Endothelial cell of umbilical vein (primary cell): ENCODE data around the gene STAB1. TPM values are rescaled to one million over a fixed set of nuclear protein-coding genes. Genes with fewer than 3 reads are reported as not detected.

Experiments used
- BruUV-seq: library from RNA; stranded (reverse); fragments of 400-500 nt; replicated peaks from 2 replicates; lab custom pipeline; 2021; lab: Mats Ljungman, UMichigan
- CTCF ChIA-PET: fragments of 300-600, 350-600 bp; sonication (Branson Sonifier 250); formaldehyde crosslinking; loops from one replicate; lab custom pipeline; 2021; ENCODE audit warnings: antibody characterized with exemption, inconsistent platforms; lab: Charles Lee
- POLR2A ChIA-PET: fragments of 300-600, 350-600 bp; sonication (Branson Sonifier 250); formaldehyde crosslinking; loops from one replicate; lab custom pipeline; 2021; ENCODE audit warnings: antibody characterized with exemption, inconsistent platforms; lab: Charles Lee
- DNase-seq: peaks from one replicate; pipeline ENCODE4 v3.0.0-alpha.2; 2011; ENCODE audit warnings: low read depth, low spot score
- FAIRE-seq: peaks from 2 replicates; lab custom pipeline; 2011; peaks lifted over from hg19 to GRCh38; lab: Jason Lieb, UNC
- H2AFZ ChIP-seq: 2 replicates; pipeline ENCODE4 v1.6.0; 2012; ENCODE audit warnings: low read depth, low read length, control low read depth, inconsistent platforms
- H3K27ac ChIP-seq: 2 replicates; pipeline ENCODE4 v1.5.1; 2011; ENCODE audit warnings: low read depth, mild to moderate bottlenecking, control low read depth, low read length, moderate library complexity; ENCODE audit not compliant: insufficient read depth
- H3K27me3 ChIP-seq, 2 experiments: 2 replicates each; pipeline versions ENCODE4 v1.6.0 to v1.6.1; 2011; ENCODE audit warnings: low read length in 2 of 2, mixed read lengths in 1 of 2; ENCODE audit not compliant: control insufficient read depth in 2 of 2, insufficient read depth in 2 of 2
- H3K36me3 ChIP-seq, 2 experiments: 2 replicates in 1 of 2; 3 replicates in 1 of 2; pipeline ENCODE4 v1.5.1; 2011; ENCODE audit warnings: low read length in 2 of 2, mild to moderate bottlenecking in 1 of 2, moderate library complexity in 1 of 2; ENCODE audit not compliant: control insufficient read depth in 2 of 2, insufficient read depth in 2 of 2; ENCODE audit errors: extremely low read depth in 1 of 2
- H3K4me1 ChIP-seq: 3 replicates; pipeline ENCODE4 v1.5.1; 2011; ENCODE audit warnings: mild to moderate bottlenecking, low read length; ENCODE audit not compliant: control insufficient read depth, insufficient read depth; ENCODE audit errors: extremely low read depth
- H3K4me2 ChIP-seq: 2 replicates; pipeline ENCODE4 v1.6.1; 2011; ENCODE audit warnings: low read length, control low read depth, mixed read lengths; ENCODE audit not compliant: insufficient read depth
- H3K4me3 ChIP-seq, 3 experiments: fragments of 200-600 bp in 1 of 3; sonication (generic), shearing (Covaris generic) in 1 of 3; replicated peaks in 1 of 3; 2 replicates each; pipeline ENCODE4 v1.5.1; 2011 to 2016; ENCODE audit warnings: control low read depth in 3 of 3, low read length in 3 of 3, mild to moderate bottlenecking in 2 of 3, inconsistent platforms in 1 of 3, low read depth in 1 of 3, moderate library complexity in 1 of 3; ENCODE audit not compliant: insufficient read depth in 1 of 3
- H3K79me2 ChIP-seq: 2 replicates; pipeline ENCODE4 v1.6.0; 2012; ENCODE audit warnings: low read length, inconsistent platforms; ENCODE audit not compliant: control insufficient read depth, insufficient read depth
- H3K9ac ChIP-seq: replicated peaks from 2 replicates; pipeline ENCODE3; 2011; ENCODE audit warnings: low read length, control low read depth; ENCODE audit not compliant: insufficient read depth; ENCODE audit errors: extremely low read depth
- H3K9me1 ChIP-seq: replicated peaks from 3 replicates; pipeline ENCODE4 v1.6.0; 2011; ENCODE audit warnings: mild to moderate bottlenecking, low read length; ENCODE audit not compliant: control insufficient read depth, insufficient read depth; ENCODE audit errors: extremely low read depth
- H3K9me3 ChIP-seq: replicated peaks from 2 replicates; pipeline ENCODE4 v1.5.1; 2012; ENCODE audit warnings: low read length, inconsistent platforms; ENCODE audit not compliant: control insufficient read depth, insufficient read depth
- H4K20me1 ChIP-seq: replicated peaks from 2 replicates; pipeline ENCODE3; 2011; ENCODE audit warnings: mild to moderate bottlenecking, low read length; ENCODE audit not compliant: control insufficient read depth, insufficient read depth; ENCODE audit errors: extremely low read depth
- EZH2 ChIP-seq: IDR thresholded peaks from 2 replicates; pipeline ENCODE4 v1.6.1; 2012; ENCODE audit warnings: borderline replicate concordance, low read depth, mild to moderate bottlenecking, moderate library complexity, low read length, inconsistent platforms; ENCODE audit not compliant: severe bottlenecking
- FOS ChIP-seq: IDR thresholded peaks from 2 replicates; pipeline ENCODE4 v1.6.1; 2011; ENCODE audit warnings: mild to moderate bottlenecking, low read length, moderate library complexity, borderline replicate concordance; ENCODE audit not compliant: insufficient read depth
- GATA2 ChIP-seq: IDR thresholded peaks from 2 replicates; pipeline ENCODE4 v1.7.0; 2011; ENCODE audit warnings: low read depth, mild to moderate bottlenecking, moderate library complexity, mixed read lengths, low read length; ENCODE audit not compliant: insufficient read length, insufficient read depth
- MAX ChIP-seq: IDR thresholded peaks from 2 replicates; pipeline ENCODE4 v1.6.1; 2011; ENCODE audit not compliant: insufficient read depth, insufficient read length
- MYC ChIP-seq: IDR thresholded peaks from one replicate; pipeline ENCODE4 v1.6.1; 2011; ENCODE audit warnings: mild to moderate bottlenecking, low read depth, low read length
- POLR2A ChIP-seq: IDR thresholded peaks from 2 replicates; pipeline ENCODE4 v1.6.1; 2012; ENCODE audit warnings: low read depth, mild to moderate bottlenecking, control low read depth, low read length
- POLR2AphosphoS5 ChIP-seq: IDR thresholded peaks from 2 replicates; pipeline ENCODE4 v1.6.1; 2012; ENCODE audit warnings: low read depth, mild to moderate bottlenecking, control low read depth, low read length, moderate library complexity; ENCODE audit not compliant: insufficient read depth
- dilution Hi-C: fragments of 300-500 bp; cut with MboI; formaldehyde crosslinking; loops from one replicate; pipeline ENCODE4 v1.15.0; 2019; ENCODE audit warnings: low sequenced_read_pairs; ENCODE audit not compliant: extremely low pct_ligation_motif_present
- intact Hi-C: fragments of 100-400 bp; cut with micrococcal nuclease; formaldehyde crosslinking; loops from one replicate; pipeline ENCODE4 v1.10.0; 2022
- polyA plus RNA-seq, 4 experiments: library from polyadenylated mRNA; depleted of rRNA in 3 of 4; stranded (reverse) in 3 of 4; unstranded in 1 of 4; fragments of >200 nt; gene quantifications; 2 replicates each; pipeline versions ENCODE4 v1.2.1 to v1.2.3, GENCODE V29; 2011 to 2012; ENCODE audit warnings: missing spikeins in 1 of 4
- total RNA-seq: library from RNA; stranded (reverse); gene quantifications from 2 replicates; pipeline ENCODE4 v1.2.3, GENCODE V29; 2021

The STAB1 gene
- total and polyA plus RNA-seq, 2 donors (not counting 3 experiments of a cell fraction or from before 2014, with no cell fraction given) = 369 TPM

GRCh38 chr3:52452570-52453221 lies 42.4 kb upstream of the STAB1 start:
- Histone ChIP-seq H3K9me3 (no peaks in the 10 kb centered on the region), H3K4me3 (no peak overlapping the region), H3K4me1 (peaks cover 17% of the 10 kb centered on the region), H3K79me2 (peaks cover 23% of the 10 kb centered on the region), H3K9ac (no peak overlapping the region), H3K4me2 (no peak overlapping the region), H3K36me3 (peaks cover 2 to 4% of the 10 kb centered on the region in 2 experiments), H2AFZ (no peak overlapping the region), H3K27ac (no peak overlapping the region), H3K9me1 (no peaks in the 10 kb centered on the region), H3K27me3 (no peaks in the 10 kb centered on the region), H4K20me1 (no peaks in the 10 kb centered on the region)
- DNase-seq = no peak
- TF ChIP-seq GATA2 (no peak), MYC (no peak), FOS (no peak), EZH2 (no peak), POLR2AphosphoS5 (no peak), POLR2A (no peak), MAX (no peak)
- CTCF ChIA-PET = interaction anchor here (0.7 to 1.0 kb wide), 2 partner anchors 25 to 40 kb away, joined by 4 read pairs; no protein-coding TSS in a partner anchor
- POLR2A ChIA-PET = no interaction called here
- dilution Hi-C loops (no loop called here), intact Hi-C loops (no loop called here)
- no peak for FAIRE-seq
- no TSS peak for BruUV-seq
